ENCODE data around the gene RPS15.
"Not testable (repeated sequence)": the region's sequence is repeated elsewhere in the genome, so short reads cannot be mapped to it uniquely, and the experiment has no call there.

The RPS15 gene

DNA sequence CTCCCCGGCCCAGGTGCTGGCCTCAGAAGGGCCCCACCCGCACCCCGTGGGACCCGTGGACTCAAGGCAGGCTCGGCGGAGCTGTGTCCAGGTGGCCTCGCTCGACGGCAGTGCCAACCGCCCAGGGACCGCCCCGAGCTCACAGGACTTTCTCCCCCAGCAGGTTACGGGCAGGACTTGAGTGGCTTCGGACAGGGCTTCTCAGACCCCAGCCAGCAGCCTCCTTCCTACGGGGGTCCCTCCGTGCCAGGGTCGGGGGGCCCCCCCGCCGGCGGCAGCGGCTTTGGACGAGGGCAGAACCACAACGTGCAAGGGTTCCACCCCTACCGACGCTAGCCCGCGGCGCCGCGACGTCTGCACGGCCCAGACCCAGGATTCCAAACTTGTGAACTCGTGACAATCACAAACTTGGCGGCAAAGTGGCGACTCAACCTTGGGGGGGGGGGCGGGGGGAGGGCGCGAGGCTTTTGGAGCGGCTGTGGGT, 3.6 kb upstream of the RPS15 start:
- Mint-ChIP-seq H3K9me3 (no peaks in the 10 kb centered on the region), H3K4me1 (peaks cover 7% of the 10 kb centered on the region), H3K36me3 (peaks cover 5% of the 10 kb centered on the region), H3K4me3 (no peak overlapping the region), H3K27ac (no peak overlapping the region), H3K27me3 (no peaks in the 10 kb centered on the region)

DNA sequence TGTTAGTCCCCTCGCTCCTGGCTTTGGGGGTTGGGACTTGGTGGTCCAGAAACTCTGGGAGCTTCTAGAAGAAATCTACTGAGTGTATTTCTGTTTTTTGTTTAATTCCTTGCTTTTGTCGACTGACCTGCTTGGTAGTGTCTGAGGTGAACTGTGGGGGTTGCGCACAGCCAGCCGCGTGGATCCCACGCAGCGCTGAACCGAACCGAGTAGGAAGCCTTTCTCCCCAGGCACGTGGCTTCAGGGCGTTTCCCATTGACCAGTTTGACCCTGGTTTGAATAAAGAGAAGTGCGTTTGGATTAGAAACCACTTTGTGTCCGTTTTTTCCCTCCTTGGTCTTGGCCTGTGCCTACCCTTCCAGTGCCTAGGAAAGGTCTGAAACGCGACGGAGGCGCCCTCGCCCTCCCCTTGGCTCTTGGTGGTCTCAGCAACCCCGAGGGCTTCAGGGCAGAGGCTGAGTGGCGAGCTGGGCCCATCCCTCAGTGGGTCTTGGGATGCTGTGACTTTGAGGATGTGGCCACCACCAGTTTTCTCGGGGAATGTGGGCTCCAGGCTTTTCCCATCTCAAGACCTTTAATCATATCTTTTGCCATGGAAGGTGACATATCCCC, 2.7 kb upstream of the RPS15 start:
- Mint-ChIP-seq H3K27ac (no peak overlapping the region), H3K4me3 (no peak overlapping the region), H3K36me3 (peaks cover 8% of the 10 kb centered on the region), H3K4me1 (peaks cover 11% of the 10 kb centered on the region), H3K9me3 (no peaks in the 10 kb centered on the region), H3K27me3 (no peaks in the 10 kb centered on the region)

DNA sequence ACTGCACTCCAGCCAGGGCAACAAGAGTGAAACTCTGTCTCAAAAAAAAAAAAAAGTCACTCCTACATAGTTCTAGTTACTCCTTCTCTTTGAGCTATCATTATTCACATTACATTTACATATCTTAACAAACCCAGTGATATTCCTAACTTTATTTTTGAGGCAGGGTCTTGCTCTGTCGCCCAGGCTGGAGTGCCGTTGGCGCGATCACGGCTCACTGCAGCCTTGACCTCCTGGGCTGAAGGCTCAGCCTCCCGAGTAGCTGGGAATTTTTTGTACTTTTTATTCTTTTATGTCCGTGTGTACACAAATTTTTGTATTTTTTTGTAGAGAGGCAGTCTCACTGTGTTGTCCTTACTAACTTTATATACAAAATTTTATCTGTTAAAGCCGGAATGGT, 587 bp upstream of the RPS15 start:
- Mint-ChIP-seq H3K4me1 (peaks cover 17% of the 10 kb centered on the region), H3K4me3 (peak overlapping the region; percentile 1), H3K9me3 (no peaks in the 10 kb centered on the region), H3K27ac (no peak overlapping the region), H3K27me3 (no peaks in the 10 kb centered on the region), H3K36me3 (peaks cover 17% of the 10 kb centered on the region)

DNA sequence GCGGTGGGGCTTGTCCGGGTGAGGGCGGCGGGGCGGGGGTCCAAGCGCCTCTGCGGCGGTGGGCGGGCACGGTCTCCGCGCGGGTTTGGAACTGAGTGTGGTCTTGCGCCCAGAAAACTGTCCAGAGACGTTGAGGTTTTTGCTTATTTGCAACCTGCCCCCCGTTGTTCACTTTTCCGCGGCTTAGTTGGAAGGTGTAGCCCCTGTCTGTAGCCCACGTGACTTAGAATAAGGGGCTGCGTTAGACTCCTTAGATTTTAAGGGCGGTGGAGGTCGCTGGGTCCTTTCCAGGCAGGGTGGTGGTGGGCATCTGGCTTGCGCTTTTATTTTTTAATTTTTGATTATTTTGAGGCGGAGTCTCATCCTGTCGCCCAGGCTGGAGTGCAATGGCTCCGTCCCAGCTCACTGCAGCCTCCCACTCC, 748 bp downstream of the RPS15 start:
- Mint-ChIP-seq H3K27ac (peak overlapping the region; percentile 87), H3K36me3 (peaks cover 17% of the 10 kb centered on the region), H3K9me3 (no peaks in the 10 kb centered on the region), H3K27me3 (no peaks in the 10 kb centered on the region), H3K4me1 (peaks cover 17% of the 10 kb centered on the region), H3K4me3 (peak overlapping the region; percentile 97)

DNA sequence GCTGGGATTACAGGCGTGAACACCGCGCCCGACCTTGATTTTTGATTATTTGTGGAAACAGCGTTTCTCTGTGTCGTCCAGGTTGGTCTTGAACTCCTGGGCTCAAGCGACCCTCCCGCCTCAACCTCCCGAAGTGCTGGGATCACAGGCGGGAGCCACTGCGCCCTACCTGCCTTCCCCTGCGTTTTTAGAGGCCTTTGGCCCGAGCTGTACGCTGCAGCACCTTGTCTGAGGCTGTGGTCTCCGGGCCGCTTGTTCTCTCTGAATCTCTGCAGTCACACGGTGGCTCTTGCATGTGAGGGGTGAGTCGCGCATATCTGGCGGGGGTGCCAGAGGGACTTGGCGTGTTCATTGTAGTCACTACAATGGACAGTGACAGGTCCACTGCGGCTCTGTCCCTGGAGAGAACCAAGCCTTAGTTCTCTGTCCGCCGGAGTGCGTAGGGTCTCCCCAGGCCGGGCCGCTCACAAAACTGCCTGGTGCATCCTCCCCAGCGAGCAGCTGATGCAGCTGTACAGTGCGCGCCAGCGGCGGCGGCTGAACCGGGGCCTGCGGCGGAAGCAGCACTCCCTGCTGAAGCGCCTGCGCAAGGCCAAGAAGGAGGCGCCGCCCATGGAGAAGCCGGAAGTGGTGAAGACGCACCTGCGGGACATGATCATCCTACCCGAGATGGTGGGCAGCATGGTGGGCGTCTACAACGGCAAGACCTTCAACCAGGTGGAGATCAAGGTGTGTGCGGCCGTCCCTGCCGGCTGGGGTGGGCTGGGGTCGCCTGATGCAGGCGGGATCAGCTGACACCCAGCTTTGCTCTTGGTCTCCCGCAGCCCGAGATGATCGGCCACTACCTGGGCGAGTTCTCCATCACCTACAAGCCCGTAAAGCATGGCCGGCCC, 1.6 kb downstream of the RPS15 start:
- Mint-ChIP-seq H3K4me1 (peaks cover 17% of the 10 kb centered on the region), H3K36me3 (peaks cover 17% of the 10 kb centered on the region), H3K27ac (peak overlapping the region; percentile 87), H3K4me3 (peak overlapping the region; percentile 97)
- H3K9me3 Mint-ChIP-seq, H3K27me3 Mint-ChIP-seq: not testable (repeated sequence)

DNA sequence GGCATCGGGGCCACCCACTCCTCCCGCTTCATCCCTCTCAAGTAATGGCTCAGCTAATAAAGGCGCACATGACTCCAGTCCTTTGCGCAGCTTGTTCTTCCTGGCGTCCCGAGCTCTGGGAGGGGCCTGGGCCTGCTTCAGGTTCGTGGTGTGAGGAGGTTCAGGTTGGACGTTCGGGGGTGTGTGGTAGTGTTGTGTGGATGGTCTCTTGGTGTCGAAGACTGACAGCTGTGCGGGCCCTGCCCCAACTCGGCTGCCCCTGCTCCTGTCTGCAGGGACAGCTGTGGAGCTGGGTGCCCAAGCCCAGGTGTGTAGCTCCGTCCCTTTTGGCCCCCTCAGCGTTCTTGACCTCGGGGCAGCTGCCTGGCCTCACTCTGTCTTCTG, 2.2 kb downstream of the RPS15 start:
- Mint-ChIP-seq H3K9me3 (no peaks in the 10 kb centered on the region), H3K27ac (peak overlapping the region; percentile 59), H3K27me3 (no peaks in the 10 kb centered on the region), H3K4me3 (peak overlapping the region; percentile 97), H3K36me3 (peaks cover 17% of the 10 kb centered on the region), H3K4me1 (peaks cover 17% of the 10 kb centered on the region)

DNA sequence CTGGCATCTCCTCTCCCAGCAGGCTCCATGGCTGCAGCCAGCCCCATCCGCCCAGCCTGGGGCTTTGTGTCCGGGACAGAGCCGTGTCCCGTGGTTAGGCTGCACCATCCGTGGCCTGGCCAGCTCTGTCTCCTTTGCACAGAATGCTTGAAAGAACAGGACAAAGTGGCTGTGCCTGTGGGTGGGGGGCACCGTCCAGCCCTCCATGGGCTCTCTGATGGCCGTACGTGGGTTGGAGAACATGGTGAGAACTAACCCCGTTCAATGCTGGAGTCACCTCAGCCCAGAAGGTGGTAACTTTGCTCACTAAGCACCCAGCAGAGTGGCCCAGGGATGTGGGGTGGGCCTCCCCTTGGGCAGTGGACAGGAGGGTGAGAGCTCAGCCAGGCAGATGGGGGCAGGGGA, 2.8 kb downstream of the RPS15 start:
- no peaks in the 10 kb centered on the region for H3K27me3 Mint-ChIP-seq
- peak overlapping the region; percentile 97 for H3K4me3 Mint-ChIP-seq
- H3K27ac Mint-ChIP-seq = peak overlapping the region; percentile 79
- peaks cover 17% of the 10 kb centered on the region for H3K36me3 Mint-ChIP-seq
- no peaks in the 10 kb centered on the region for H3K9me3 Mint-ChIP-seq
- peaks cover 17% of the 10 kb centered on the region for H3K4me1 Mint-ChIP-seq

DNA sequence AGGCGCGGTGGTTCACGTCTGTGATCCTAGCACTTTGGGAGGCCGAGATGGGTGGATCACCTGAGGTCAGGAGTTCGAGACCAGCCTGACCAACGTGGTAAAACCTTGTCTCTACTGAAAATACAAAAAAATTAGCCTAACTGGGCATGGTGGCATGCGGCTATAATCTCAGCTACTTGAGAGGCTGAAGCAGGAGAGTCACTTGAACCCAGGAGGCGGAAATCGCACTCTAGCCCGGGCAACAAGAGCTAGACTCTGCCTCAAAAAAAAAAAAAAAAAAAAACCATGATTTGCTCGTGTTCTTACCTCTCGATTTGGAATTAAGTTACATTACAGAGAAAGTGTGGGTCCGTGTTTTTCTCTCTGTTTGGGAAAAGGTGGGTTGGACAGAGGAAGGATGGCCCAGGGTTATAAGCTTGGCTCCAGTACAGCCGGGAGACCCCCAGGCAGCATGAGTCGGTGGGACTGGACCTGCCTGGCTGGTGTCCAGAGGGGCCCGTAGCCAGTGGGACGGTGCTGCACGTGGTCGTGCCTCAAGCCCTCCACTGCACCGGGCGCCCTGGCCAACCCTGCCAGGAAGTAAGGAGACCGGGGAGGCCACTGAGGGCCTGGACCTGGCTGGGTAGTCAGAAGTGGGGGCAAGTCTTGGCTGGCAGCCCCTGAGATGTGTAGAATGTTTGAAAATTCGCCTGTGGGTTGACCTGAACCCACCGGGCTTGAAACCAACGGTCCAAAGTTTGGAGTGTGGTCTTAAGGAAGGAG, 3.7 kb downstream of the RPS15 start:
- H3K36me3 Mint-ChIP-seq = peaks cover 17% of the 10 kb centered on the region
- peak overlapping the region; percentile 79 for H3K27ac Mint-ChIP-seq
- no peaks in the 10 kb centered on the region for H3K9me3 Mint-ChIP-seq
- H3K4me1 Mint-ChIP-seq = peaks cover 17% of the 10 kb centered on the region
- peak overlapping the region; percentile 97 for H3K4me3 Mint-ChIP-seq
- no peaks in the 10 kb centered on the region for H3K27me3 Mint-ChIP-seq

DNA sequence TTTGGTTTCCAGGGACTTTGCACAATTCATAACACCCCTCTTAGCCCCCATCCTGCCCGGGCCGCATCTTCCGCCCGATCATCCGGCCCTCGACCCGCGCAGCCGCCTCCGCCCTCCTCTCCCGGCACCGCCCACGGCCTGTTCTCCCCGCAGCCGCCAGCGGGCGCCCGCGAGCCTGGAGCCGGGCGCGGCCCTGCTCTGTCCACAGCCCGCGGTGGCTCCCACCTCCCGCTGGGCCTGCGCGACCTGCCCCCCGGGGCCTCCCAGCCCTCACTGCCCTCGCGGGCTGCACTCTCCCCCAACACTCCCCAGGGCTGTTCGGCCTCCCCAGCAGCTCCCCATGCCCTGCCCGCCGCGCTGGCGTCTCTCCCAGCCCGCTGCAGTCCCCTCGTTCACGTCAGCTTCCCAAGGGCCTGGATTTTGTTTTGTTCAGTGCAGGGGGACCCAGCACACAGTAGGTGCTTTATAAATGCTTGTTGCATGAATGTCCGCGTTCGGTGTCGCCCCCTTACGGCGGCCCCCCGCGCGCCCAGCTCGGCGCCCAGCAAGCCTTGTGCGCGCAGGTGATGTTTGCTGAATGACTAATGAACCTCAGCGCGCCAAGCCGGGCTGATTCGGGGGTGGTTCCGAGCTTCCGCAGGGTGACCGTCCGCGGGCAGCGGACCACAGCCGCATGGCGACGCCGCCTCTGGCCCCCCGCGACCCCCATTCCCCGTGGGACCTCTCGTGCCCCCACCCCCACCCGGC, 7.2 kb downstream of the RPS15 start:
- Mint-ChIP-seq H3K27me3 (peaks cover 20% of the 10 kb centered on the region), H3K4me1 (peaks cover 14% of the 10 kb centered on the region), H3K36me3 (peaks cover 11% of the 10 kb centered on the region), H3K27ac (peak overlapping the region; percentile 62), H3K4me3 (peak overlapping the region; percentile 67), H3K9me3 (no peaks in the 10 kb centered on the region)

DNA sequence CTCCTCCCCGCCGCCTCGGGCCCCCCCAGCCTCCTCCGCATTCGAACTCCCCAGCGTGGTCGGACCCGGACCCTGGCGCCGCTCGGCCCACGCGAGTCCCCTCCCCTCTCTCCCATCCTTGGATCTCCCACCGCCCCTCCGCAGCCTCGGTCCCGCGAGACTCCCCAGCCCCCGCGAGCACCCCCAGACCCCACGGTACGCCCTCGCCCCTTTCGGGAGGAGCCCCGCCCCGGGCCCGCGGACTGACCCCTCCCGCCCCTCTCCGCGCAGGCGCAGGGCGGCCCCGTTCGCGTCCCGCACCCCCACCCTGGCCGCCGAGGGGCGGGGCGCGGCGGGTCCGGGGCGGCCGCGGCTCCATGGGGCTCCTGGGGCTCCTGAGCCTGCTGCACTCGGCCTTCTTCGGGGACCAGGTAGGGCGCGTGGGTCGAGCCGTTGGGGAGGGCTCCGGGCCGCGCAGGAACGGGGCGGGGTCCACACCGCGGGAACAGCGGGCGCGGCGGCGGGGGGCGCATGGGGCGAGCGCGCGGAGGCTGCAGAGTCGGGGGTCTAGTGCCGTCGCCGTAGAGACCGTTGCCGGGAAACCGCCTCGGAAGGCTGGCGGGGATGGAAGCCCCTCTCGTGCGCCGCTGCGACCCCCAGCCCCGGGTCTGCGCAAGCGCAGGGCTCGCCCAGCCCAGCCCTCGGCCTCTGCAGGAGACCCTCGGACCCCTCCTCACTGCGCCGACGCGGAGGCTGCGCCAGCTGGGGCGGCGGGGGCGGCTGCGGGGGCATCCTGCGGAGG, 7.9 kb downstream of the RPS15 start:
- H3K4me3 Mint-ChIP-seq = no peak overlapping the region
- H3K27me3 Mint-ChIP-seq = peaks cover 28% of the 10 kb centered on the region
- H3K4me1 Mint-ChIP-seq = peaks cover 12% of the 10 kb centered on the region
- no peaks in the 10 kb centered on the region for H3K9me3 Mint-ChIP-seq
- H3K27ac Mint-ChIP-seq = no peak overlapping the region
- peaks cover 7% of the 10 kb centered on the region for H3K36me3 Mint-ChIP-seq

DNA sequence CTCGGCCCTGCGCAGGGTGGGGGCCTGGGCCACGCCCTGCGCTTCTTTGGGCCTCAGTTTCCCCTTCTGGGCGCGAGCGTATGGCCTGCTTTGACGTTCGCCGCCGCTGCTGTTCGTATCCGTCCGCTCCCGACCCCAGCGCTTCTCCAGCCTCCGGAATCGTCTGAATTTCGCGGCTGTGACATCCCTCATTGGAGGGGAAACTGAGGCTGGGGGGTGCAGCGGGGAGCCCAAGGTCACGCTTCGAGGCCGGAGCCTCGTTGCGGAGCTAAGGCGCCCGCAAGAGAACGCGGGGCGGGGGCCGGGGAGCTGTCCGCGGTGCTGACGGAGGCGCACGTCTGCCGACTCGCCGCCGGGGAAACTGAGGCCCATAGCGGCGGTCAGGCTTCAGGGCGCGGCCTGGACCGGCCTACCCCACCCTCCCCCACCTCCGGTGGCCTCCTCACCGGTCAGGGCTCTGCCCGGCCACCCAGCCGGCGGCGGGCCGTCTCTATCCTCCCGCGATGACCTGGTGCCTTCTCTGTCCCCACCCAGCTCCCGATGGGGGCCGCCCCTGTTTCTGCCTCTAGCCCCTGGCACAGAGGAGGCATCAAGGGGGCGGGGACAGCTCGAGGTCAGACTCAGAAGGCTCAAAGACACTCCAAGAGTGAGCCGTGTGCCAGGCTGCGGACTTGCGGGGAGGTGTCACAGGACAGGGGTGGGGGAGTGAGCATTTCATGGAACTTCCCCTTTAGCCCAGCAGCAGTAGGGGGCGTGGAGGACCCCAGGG, 8.7 kb downstream of the RPS15 start:
- H3K27ac Mint-ChIP-seq = no peak overlapping the region
- peaks cover 12% of the 10 kb centered on the region for H3K4me1 Mint-ChIP-seq
- peaks cover 28% of the 10 kb centered on the region for H3K27me3 Mint-ChIP-seq
- no peaks in the 10 kb centered on the region for H3K9me3 Mint-ChIP-seq
- H3K4me3 Mint-ChIP-seq = no peak overlapping the region
- peaks cover 3% of the 10 kb centered on the region for H3K36me3 Mint-ChIP-seq

DNA sequence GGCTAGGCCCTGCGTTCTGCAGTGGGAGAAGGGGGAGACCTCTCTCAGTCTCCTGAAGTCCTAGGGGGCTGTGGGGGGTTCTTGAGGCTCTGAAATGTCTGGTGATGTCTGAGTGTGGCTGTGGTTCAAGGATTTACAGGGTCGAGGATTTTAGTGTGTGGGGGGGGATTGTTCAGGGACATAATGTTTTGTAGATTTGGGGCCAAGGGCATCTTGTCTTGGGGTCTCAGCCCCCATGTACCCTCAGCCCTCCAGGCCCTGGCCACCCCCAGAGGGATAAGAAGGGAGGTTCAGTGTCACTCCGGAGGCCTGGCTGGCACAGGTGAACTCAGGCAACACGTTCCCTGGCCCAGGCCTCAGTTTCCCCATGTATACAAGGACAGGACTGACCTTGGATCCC, 9.3 kb downstream of the RPS15 start:
- peak overlapping the region; percentile 33 for H3K4me3 Mint-ChIP-seq
- no peak overlapping the region for H3K27ac Mint-ChIP-seq
- no peaks in the 10 kb centered on the region for H3K9me3 Mint-ChIP-seq
- H3K36me3 Mint-ChIP-seq = peaks cover 2% of the 10 kb centered on the region
- H3K4me1 Mint-ChIP-seq = peaks cover 12% of the 10 kb centered on the region
- peaks cover 28% of the 10 kb centered on the region for H3K27me3 Mint-ChIP-seq

DNA sequence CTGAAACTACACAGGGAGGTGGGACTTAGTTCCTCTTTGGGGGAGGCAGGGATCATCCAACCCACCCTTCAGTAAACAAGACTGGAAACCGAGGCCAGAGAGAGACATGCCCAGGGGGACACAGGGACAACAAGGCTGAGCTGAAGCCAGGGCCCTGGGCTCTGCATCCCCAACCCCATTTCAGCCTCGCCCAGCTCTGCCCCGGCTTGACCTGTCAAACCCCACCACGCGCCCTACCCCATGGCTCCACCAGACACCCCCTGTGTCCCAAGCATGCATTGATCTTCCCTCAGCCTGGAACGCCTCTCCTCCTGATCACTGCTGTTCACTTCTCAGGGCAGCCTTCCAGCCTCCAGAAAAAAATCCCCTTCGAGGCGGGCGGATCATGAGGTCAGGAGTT, 9.7 kb downstream of the RPS15 start:
- Mint-ChIP-seq H3K36me3 (peaks cover 2% of the 10 kb centered on the region), H3K27ac (peak overlapping the region; percentile 46), H3K9me3 (no peaks in the 10 kb centered on the region), H3K4me3 (no peak overlapping the region), H3K27me3 (peaks cover 31% of the 10 kb centered on the region), H3K4me1 (peaks cover 12% of the 10 kb centered on the region)
